Measurements from ENCODE around the gene WIZ. TPM values are rescaled to one million over a fixed set of nuclear protein-coding genes. Genes with fewer than 3 reads are reported as not detected.
A peak's percentile ranks its signal among the peaks of the same experiment; 100 is the strongest.

The WIZ gene
- total and polyA plus RNA-seq, 2 of the 8 experiments (the other 6 are each of a cell fraction or from before 2014, with no cell fraction given): 12.5 to 33.2 TPM

- Histone ChIP-seq H3K9ac (replicated peaks in 1 of 4; ENCODE audit: extremely low read depth in 1 of 4, low read depth in 3 of 4, low read length in 3 of 4) (no peak overlapping the region), H3K79me2 (ENCODE audit: control insufficient read depth in 1 of 2, insufficient read depth in 2 of 2, low read length in 2 of 2) (no peaks in the 10 kb centered on the region), H2AK5ac (ENCODE audit: low read depth, low read length) (peak overlapping the region; percentile 88; the same call in 1 of the 2 replicates), H3K14ac (ENCODE audit: insufficient read length) (no peak overlapping the region), H4K20me1 (replicated peaks in 1 of 2; ENCODE audit: control insufficient read depth in 1 of 2, insufficient read depth in 2 of 2, low read length in 2 of 2) (peaks cover 0 to 1% of the 10 kb centered on the region in 2 experiments), H3K27me3 (replicated peaks in 1 of 4; ENCODE audit: control insufficient read depth in 3 of 4, extremely low read depth in 1 of 4, insufficient read depth in 3 of 4, low read length in 3 of 4) (peaks cover 3 to 28% (median 23%) of the 10 kb centered on the region in 4 experiments; a peak in 6 of 7 replicates), H2BK120ac (replicated peaks; ENCODE audit: low read depth, low read length) (no peak overlapping the region), H3K23me2 (ENCODE audit: low read depth, low read length) (peaks cover 22% of the 10 kb centered on the region; the same call in 1 of the 2 replicates), H3K56ac (replicated peaks; ENCODE audit: insufficient read length, low read depth, low read length) (no peak overlapping the region), H2BK20ac (ENCODE audit: low read length) (0 out of 2 replicates have a peak overlapping the region, but pooled peaks have one; percentile 32), H4K5ac (ENCODE audit: insufficient read length, low read depth, low read length) (no peak overlapping the region), H3K4me1 (replicated peaks in 1 of 4; ENCODE audit: control insufficient read depth in 3 of 4, insufficient read depth in 4 of 4, low read length in 3 of 4) (peaks cover 0 to 14% (median 5%) of the 10 kb centered on the region in 4 experiments; a peak in 6 of 7 replicates), H4K8ac (ENCODE audit: extremely low read depth, insufficient read depth, low read length) (no peak overlapping the region), H3K79me1 (ENCODE audit: low read depth, low read length) (no peaks in the 10 kb centered on the region), H3K23ac (ENCODE audit: insufficient read length) (no peak overlapping the region), H3K4me2 (ENCODE audit: insufficient read depth in 1 of 2, low read depth in 2 of 2, low read length in 2 of 2) (peak overlapping the region; percentile 50 to 81; a peak in 3 of 4 replicates), H3K18ac (ENCODE audit: extremely low read depth, low read length) (no peak overlapping the region), H3K36me3 (ENCODE audit: control insufficient read depth in 2 of 4, insufficient read depth in 4 of 4, low read length in 3 of 4) (no peaks in the 10 kb centered on the region), H3K4ac (replicated peaks; ENCODE audit: insufficient read length, low read depth, low read length) (no peak overlapping the region), H3K27ac (ENCODE audit: low read depth, low read length) (0 out of 2 replicates have a peak overlapping the region, but pooled peaks have one; percentile 3), H3K9me3 (ENCODE audit: insufficient read depth in 2 of 2, low read depth in 1 of 2, low read length in 1 of 2) (no peaks in the 10 kb centered on the region), H2BK5ac (ENCODE audit: low read depth, low read length) (0 out of 2 replicates have a peak overlapping the region, but pooled peaks have one; percentile 75), H4K91ac (replicated peaks; ENCODE audit: insufficient read length, low read length) (peak overlapping the region; percentile 54), H2BK12ac (ENCODE audit: low read depth, low read length) (peak overlapping the region; percentile 81; the same call in 1 of the 2 replicates), H3K4me3 (ENCODE audit: extremely low read depth in 1 of 4, insufficient read depth in 2 of 4, low read depth in 3 of 4, low read length in 4 of 4) (peak overlapping the region in 3 of 4 experiments; percentile 43 to 60 (median 43); a peak in 3 of 8 replicates), H2AFZ (ENCODE audit: low read length) (peak overlapping the region; percentile 92), H2BK15ac (ENCODE audit: low read length) (peak overlapping the region; percentile 65; the same call in 1 of the 2 replicates)
- POLR2A ChIA-PET (ENCODE audit: partially characterized antibody): interaction anchor here (1.8 to 2.6 kb wide), 2 partner anchors 32 to 71 kb away, joined by 6 to 10 read pairs; partner anchors contain the start of genes AKAP8 and AKAP8L
- FAIRE-seq (no peak), DNase-seq (ENCODE audit: low read depth in 1 of 2, low spot score in 2 of 2) (no peak)
- CTCF ChIA-PET (ENCODE audit: partially characterized antibody): interaction anchor here (1.0 kb wide), 2 partner anchors 11 to 31 kb away, joined by 3 to 7 read pairs; partner anchors contain the start of gene AKAP8L
- TF ChIP-seq RXRA (IDR thresholded peaks at IDR 0.05; ENCODE audit: insufficient read depth, low read depth, low read length): no peak
- no peak for TF ChIP-seq BRCA1 (IDR thresholded peaks at IDR 0.05; ENCODE audit: low read depth, low read length)
- TF ChIP-seq CHD2 (IDR thresholded peaks at IDR 0.05; ENCODE audit: low read length): no peak
- TF ChIP-seq SP2 (IDR thresholded peaks at IDR 0.05; ENCODE audit: low read length): no peak
- 100% methylated on average over 1 of the region's 1 CpG; no CpG with 5 or more reads in 1 of the 2 experiments for WGBS, 2 experiments (ENCODE audit: extremely low coverage in 1 of 2, insufficient coverage in 1 of 2, insufficient read length in 1 of 2, insufficient replicate concordance in 2 of 2, low coverage in 1 of 2, low lambda C conversion rate in 2 of 2, missing lambda C conversion rate in 1 of 2)
Observed at GRCh38 chr19:15450528-15450890, 753 bp upstream of the WIZ start.

All from H1 (cell line).